Hippocampal formation (tissue), 2 donors: ENCODE results near the gene PPIE.

Experiments used
- DNase-seq, 2 donors: peaks; one replicate each; lab custom pipeline; 2025; lab: John Stamatoyannopoulos, UW

Gene PPIE

DNA sequence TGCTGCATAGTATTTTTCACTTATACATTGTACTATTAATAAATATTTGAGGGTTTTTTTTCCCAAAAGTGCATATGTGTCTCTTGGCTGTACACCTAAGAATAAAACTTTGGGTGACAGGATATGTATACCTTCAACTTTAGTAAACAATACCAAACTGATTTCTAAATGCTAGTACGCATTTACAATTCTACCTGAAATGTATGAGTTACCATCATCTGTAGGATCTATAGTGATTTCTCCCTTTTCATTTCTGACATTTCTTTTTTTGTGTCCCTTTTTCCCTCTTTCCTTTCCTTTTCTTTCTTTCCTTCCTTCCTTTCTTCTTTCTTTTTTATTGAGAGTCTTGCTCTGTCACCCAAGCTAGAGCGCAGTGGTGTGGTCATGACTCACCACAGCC lies 66.7 kb downstream of the PPIE start:
- no peak for DNase-seq

DNA sequence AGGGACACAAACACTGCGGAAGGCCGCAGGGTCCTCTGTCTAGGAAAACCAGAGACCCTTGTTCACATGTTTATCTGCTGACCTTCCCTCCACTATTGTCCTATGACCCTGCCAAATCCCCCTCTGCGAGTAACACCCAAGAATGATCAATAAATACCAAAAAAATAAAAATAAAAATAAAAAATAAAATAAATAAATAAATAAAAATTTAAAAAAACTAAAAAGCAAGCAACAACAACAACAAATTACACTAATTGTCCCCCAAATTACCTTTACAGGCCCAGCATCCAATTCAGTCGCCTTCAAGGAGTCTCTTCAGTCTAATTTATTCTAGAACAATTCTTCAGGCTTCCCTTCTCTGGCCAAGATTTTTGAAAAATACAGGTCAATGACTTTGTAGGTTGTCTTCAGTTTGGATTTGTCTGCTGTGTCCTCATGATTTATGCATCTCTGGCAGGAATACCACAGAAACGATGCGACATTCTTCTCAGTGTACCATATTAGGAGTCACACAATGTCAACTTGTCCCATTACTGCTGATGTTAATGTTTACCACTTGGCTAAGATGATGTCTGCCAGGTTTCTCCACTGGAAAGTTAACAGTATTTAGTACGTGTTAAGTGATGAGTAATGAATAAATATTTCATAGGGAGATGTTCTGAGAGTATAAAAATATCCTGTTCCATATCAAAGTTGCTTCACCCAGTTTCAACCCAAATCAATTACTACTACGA lies 70.3 kb downstream of the PPIE start:
- no peak for DNase-seq

GRCh38 chr1:39812913-39813312 lies 74.2 kb downstream of the PPIE start:
- no peak for DNase-seq
